HepG2 (cell line): ENCODE data around the gene XPOT. TPM values are rescaled to one million over a fixed set of nuclear protein-coding genes. Genes with fewer than 3 reads are reported as not detected.

Source experiments
- CEBPG ChIP-seq: IDR thresholded peaks from 2 replicates; pipeline ENCODE4 v1.6.1; 2016
- FOXA3 ChIP-seq: IDR thresholded peaks from 2 replicates; pipeline ENCODE4 v1.6.1; 2016; ENCODE audit warnings: missing genetic modification reagents, missing compliant biosample characterization
- HCFC1 ChIP-seq: fragments of 150-350 bp; IDR thresholded peaks from 2 replicates; pipeline ENCODE4 v1.6.1; 2014; ENCODE audit warnings: low read depth, low read length
- ISX ChIP-seq: sonication (generic); formaldehyde crosslinking; conservative IDR thresholded peaks from 2 replicates; pipeline ENCODE4 v1.5.0; 2020; ENCODE audit warnings: missing genetic modification reagents
- NR3C1 ChIP-seq: sonication (generic); formaldehyde crosslinking; IDR thresholded peaks from 2 replicates; pipeline ENCODE4 v1.4.0; 2020; ENCODE audit warnings: missing genetic modification reagents
- SALL2 ChIP-seq: sonication (generic); formaldehyde crosslinking; IDR thresholded peaks from 2 replicates; pipeline ENCODE4 v1.8.1; 2023; ENCODE audit warnings: mild to moderate bottlenecking, missing genetic modification reagents, inconsistent platforms
- SIN3A ChIP-seq: IDR thresholded peaks from 2 replicates; pipeline ENCODE4 v1.6.1; 2011; ENCODE audit warnings: low read depth, mild to moderate bottlenecking, control low read depth, low read length, borderline replicate concordance
- SOX6 ChIP-seq, 2 experiments: fragments of 450-650 bp in 1 of 2; sonication (generic) in 1 of 2; formaldehyde crosslinking in 1 of 2; IDR thresholded peaks; 2 replicates each; pipeline versions ENCODE4 v1.4.0 to v1.6.1; 2017 to 2020; ENCODE audit warnings: antibody characterized with exemption in 1 of 2, mild to moderate bottlenecking in 1 of 2, missing genetic modification reagents in 1 of 2
- SPEN ChIP-seq: sonication (generic); formaldehyde crosslinking; IDR thresholded peaks from 2 replicates; pipeline ENCODE4 v1.5.1; 2020; ENCODE audit warnings: low read depth, mild to moderate bottlenecking, missing genetic modification reagents
- TBX2 ChIP-seq: sonication (generic); formaldehyde crosslinking; IDR thresholded peaks from 2 replicates; pipeline ENCODE4 v1.5.0; 2020; ENCODE audit warnings: missing genetic modification reagents, mild to moderate bottlenecking, borderline replicate concordance
- ZFP37 ChIP-seq: sonication (generic); formaldehyde crosslinking; IDR thresholded peaks from 2 replicates; pipeline ENCODE4 v1.4.0; 2020; ENCODE audit warnings: missing genetic modification reagents, borderline replicate concordance
- ZNF550 ChIP-seq: sonication (generic); formaldehyde crosslinking; IDR thresholded peaks from 2 replicates; pipeline ENCODE4 v1.4.0; 2020; ENCODE audit warnings: mild to moderate bottlenecking, missing genetic modification reagents, borderline replicate concordance
- ZNF607 ChIP-seq: sonication (generic); formaldehyde crosslinking; IDR thresholded peaks from 2 replicates; pipeline ENCODE4 v1.5.1; 2020; ENCODE audit warnings: missing genetic modification reagents, mild to moderate bottlenecking, borderline replicate concordance
- ZNF772 ChIP-seq: sonication (generic); formaldehyde crosslinking; IDR thresholded peaks from 2 replicates; pipeline ENCODE4 v1.5.0; 2020; ENCODE audit warnings: mild to moderate bottlenecking, missing genetic modification reagents
- ZNF781 ChIP-seq: sonication (generic); formaldehyde crosslinking; IDR thresholded peaks from 2 replicates; pipeline ENCODE4 v1.5.1; 2020; ENCODE audit warnings: borderline replicate concordance, mild to moderate bottlenecking, missing genetic modification reagents; ENCODE audit errors: not compliant biosample characterization
- ZNF878 ChIP-seq: sonication (generic); formaldehyde crosslinking; IDR thresholded peaks from 2 replicates; pipeline ENCODE4 v1.8.1; 2023; ENCODE audit warnings: mild to moderate bottlenecking, missing genetic modification reagents, moderate library complexity
- ZSCAN29 ChIP-seq: sonication (generic); formaldehyde crosslinking; conservative IDR thresholded peaks from 2 replicates; pipeline ENCODE4 v1.4.0; 2020; ENCODE audit warnings: mild to moderate bottlenecking, missing genetic modification reagents
- polyA plus RNA-seq, 8 experiments: library from polyadenylated mRNA; depleted of rRNA in 3 of 8; stranded (reverse) in 7 of 8; unstranded in 1 of 8; fragments of >200 nt; fragmentation: Illumina TruSeq in 4 of 8; extraction: Trizol in 4 of 8; gene quantifications; 2 replicates each; pipeline versions ENCODE4 v1.2.1 to v1.2.3, GENCODE V29; 2011 to 2016; ENCODE audit warnings: low read depth in 4 of 8, missing spikeins in 1 of 8, mixed read lengths in 1 of 8; ENCODE audit not compliant: insufficient read depth in 1 of 8
- total RNA-seq, 5 experiments: library from RNA; depleted of rRNA; stranded (reverse); fragments of >200 nt; fragmentation: Illumina TruSeq; extraction: Trizol; gene quantifications; 2 replicates each; pipeline ENCODE4 v1.2.3, GENCODE V29; 2016; ENCODE audit warnings: low read depth in 1 of 5
- TF ChIP-seq, protein P1 (sequence below): sonication (generic); formaldehyde crosslinking; IDR thresholded peaks from 2 replicates; pipeline ENCODE4 v1.5.0; 2020; ENCODE audit warnings: missing genetic modification reagents, mild to moderate bottlenecking, borderline replicate concordance
- TF ChIP-seq, protein P2 (sequence below): sonication (generic); formaldehyde crosslinking; IDR thresholded peaks from 2 replicates; pipeline ENCODE4 v1.4.0; 2020; ENCODE audit warnings: mild to moderate bottlenecking, missing genetic modification reagents, borderline replicate concordance
- TF ChIP-seq, protein P3 (sequence below): sonication (generic); formaldehyde crosslinking; IDR thresholded peaks from 2 replicates; pipeline ENCODE4 v1.5.0; 2020; ENCODE audit warnings: mild to moderate bottlenecking, missing genetic modification reagents
- TF ChIP-seq, protein P4 (sequence below): IDR thresholded peaks from 2 replicates; pipeline ENCODE4 v1.6.1; 2016; ENCODE audit warnings: missing compliant biosample characterization, missing genetic modification reagents, borderline replicate concordance

The XPOT gene
- total and polyA plus RNA-seq, 2 of the 13 experiments (the other 11 are each of a cell fraction or from before 2014, with no cell fraction given) = 93.8 to 102 TPM

DNA sequence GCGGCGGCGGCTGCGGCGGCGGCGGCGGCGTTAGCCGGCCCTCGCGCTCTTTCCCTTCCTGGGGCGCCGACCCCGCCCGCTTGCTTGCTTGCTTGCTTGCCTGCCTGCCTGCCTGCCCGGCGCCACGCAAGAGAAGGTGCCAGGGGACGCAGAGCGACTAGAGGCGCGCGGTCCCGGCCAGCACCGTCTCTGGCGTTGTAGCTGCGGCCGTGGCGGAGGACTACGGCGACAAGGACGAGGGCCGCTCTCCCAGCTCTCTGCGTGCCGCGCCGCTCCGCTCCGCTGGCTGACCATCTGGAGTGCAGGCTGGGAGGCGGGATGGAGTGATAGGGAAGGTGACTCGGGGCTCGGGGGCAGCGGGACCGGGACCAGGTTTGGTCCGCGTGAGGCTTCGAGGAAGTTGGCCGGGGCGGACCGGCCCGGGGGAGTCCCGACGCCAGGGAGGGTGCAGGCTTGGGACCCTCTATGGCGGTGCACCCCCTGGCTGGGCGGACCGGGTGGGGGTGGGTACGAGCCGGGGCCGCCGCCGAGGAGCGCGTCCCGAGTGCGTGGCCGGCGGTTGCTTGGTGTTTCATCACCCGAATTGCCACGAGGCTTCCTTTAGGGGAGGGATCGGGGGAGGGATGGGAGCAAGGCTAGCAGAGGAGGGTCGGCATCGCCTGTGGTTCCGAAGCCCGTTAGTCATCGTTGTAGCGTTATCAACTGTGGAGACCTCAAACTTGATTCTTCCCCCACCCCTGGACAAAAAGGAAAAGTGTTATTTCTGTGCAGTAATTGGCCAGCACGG, 471 bp downstream of the XPOT start (continued):
- TF ChIP-seq, protein P1, sequence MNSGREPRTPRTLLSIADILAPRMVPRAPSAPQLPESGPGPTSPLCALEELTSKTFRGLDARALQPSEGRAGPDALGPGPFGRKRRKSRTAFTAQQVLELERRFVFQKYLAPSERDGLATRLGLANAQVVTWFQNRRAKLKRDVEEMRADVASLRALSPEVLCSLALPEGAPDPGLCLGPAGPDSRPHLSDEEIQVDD (CRISPR knock-in tag) = peak; percentile 61; the same call in 1 of the 2 replicates
- no peak for TF ChIP-seq NR3C1 (CRISPR knock-in tag)
- TF ChIP-seq, protein P2, sequence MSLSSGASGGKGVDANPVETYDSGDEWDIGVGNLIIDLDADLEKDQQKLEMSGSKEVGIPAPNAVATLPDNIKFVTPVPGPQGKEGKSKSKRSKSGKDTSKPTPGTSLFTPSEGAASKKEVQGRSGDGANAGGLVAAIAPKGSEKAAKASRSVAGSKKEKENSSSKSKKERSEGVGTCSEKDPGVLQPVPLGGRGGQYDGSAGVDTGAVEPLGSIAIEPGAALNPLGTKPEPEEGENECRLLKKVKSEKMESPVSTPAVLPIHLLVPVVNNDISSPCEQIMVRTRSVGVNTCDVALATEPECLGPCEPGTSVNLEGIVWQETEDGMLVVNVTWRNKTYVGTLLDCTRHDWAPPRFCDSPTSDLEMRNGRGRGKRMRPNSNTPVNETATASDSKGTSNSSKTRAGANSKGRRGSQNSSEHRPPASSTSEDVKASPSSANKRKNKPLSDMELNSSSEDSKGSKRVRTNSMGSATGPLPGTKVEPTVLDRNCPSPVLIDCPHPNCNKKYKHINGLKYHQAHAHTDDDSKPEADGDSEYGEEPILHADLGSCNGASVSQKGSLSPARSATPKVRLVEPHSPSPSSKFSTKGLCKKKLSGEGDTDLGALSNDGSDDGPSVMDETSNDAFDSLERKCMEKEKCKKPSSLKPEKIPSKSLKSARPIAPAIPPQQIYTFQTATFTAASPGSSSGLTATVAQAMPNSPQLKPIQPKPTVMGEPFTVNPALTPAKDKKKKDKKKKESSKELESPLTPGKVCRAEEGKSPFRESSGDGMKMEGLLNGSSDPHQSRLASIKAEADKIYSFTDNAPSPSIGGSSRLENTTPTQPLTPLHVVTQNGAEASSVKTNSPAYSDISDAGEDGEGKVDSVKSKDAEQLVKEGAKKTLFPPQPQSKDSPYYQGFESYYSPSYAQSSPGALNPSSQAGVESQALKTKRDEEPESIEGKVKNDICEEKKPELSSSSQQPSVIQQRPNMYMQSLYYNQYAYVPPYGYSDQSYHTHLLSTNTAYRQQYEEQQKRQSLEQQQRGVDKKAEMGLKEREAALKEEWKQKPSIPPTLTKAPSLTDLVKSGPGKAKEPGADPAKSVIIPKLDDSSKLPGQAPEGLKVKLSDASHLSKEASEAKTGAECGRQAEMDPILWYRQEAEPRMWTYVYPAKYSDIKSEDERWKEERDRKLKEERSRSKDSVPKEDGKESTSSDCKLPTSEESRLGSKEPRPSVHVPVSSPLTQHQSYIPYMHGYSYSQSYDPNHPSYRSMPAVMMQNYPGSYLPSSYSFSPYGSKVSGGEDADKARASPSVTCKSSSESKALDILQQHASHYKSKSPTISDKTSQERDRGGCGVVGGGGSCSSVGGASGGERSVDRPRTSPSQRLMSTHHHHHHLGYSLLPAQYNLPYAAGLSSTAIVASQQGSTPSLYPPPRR (CRISPR knock-in tag) = peak; percentile 10; the same call in 1 of the 2 replicates
- peak; percentile 81 for TF ChIP-seq ZNF878
- no peak for TF ChIP-seq ZNF772 (CRISPR knock-in tag)
- TF ChIP-seq ZNF781 (CRISPR knock-in tag) = peak; percentile 67
- TF ChIP-seq ZNF550 (CRISPR knock-in tag) = no peak
- peak; percentile 9; the same call in 1 of the 2 replicates for TF ChIP-seq ZNF607 (CRISPR knock-in tag)
- TF ChIP-seq ISX (CRISPR knock-in tag) = 0 out of 2 replicates have a peak, but pooled peaks have one; percentile 55
- peak; percentile 97 for TF ChIP-seq CEBPG
- TF ChIP-seq, protein P3, sequence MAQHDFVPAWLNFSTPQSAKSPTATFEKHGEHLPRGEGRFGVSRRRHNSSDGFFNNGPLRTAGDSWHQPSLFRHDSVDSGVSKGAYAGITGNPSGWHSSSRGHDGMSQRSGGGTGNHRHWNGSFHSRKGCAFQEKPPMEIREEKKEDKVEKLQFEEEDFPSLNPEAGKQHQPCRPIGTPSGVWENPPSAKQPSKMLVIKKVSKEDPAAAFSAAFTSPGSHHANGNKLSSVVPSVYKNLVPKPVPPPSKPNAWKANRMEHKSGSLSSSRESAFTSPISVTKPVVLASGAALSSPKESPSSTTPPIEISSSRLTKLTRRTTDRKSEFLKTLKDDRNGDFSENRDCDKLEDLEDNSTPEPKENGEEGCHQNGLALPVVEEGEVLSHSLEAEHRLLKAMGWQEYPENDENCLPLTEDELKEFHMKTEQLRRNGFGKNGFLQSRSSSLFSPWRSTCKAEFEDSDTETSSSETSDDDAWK (CRISPR knock-in tag) = no peak
- TF ChIP-seq SALL2 (CRISPR knock-in tag) = peak; percentile 85
- TF ChIP-seq SOX6 (IDR thresholded peaks at IDR 0.05) = no peak
- TF ChIP-seq SOX6 (CRISPR knock-in tag; IDR thresholded peaks at IDR 0.05) = peak; percentile 62; the same call in 1 of the 2 replicates
- TF ChIP-seq, protein P4, sequence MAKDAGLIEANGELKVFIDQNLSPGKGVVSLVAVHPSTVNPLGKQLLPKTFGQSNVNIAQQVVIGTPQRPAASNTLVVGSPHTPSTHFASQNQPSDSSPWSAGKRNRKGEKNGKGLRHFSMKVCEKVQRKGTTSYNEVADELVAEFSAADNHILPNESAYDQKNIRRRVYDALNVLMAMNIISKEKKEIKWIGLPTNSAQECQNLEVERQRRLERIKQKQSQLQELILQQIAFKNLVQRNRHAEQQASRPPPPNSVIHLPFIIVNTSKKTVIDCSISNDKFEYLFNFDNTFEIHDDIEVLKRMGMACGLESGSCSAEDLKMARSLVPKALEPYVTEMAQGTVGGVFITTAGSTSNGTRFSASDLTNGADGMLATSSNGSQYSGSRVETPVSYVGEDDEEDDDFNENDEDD (CRISPR knock-in tag) = peak; percentile 45; the same call in 1 of the 2 replicates
- peak; percentile 64 for TF ChIP-seq SPEN (CRISPR knock-in tag)
- peak; percentile 19; the same call in 1 of the 2 replicates for TF ChIP-seq TBX2
- TF ChIP-seq ZSCAN29 (CRISPR knock-in tag) = no peak; the same call in 1 of the 2 replicates
- TF ChIP-seq SIN3A = 0 out of 2 replicates have a peak, but pooled peaks have one; percentile 43
- no peak for TF ChIP-seq HCFC1
- no peak for TF ChIP-seq ZFP37 (CRISPR knock-in tag)
- TF ChIP-seq FOXA3 = 0 out of 2 replicates have a peak, but pooled peaks have one; percentile 5
